Progenitor cell of endocrine pancreas (in vitro differentiated cells): ENCODE data around the gene SPINT2. TPM values are rescaled to one million over a fixed set of nuclear protein-coding genes. Genes with fewer than 3 reads are reported as not detected.

Experiments
- DNase-seq: peaks from one replicate; pipeline ENCODE4 v3.0.0; 2021; ENCODE audit warnings: low spot score; ENCODE audit not compliant: unreplicated experiment
- H3K27ac Mint-ChIP-seq: 2 replicates; pipeline ENCODE4 v1.8.0; 2021; ENCODE audit warnings: mild to moderate bottlenecking, moderate library complexity, mixed read lengths
- H3K27me3 Mint-ChIP-seq: 2 replicates; pipeline ENCODE4 v1.8.0; 2021; ENCODE audit warnings: mixed read lengths
- H3K36me3 Mint-ChIP-seq: 2 replicates; pipeline ENCODE4 v1.8.0; 2022; ENCODE audit warnings: mixed read lengths; ENCODE audit not compliant: insufficient read depth
- H3K4me1 Mint-ChIP-seq: 2 replicates; pipeline ENCODE4 v1.8.0; 2021; ENCODE audit warnings: low read depth, mixed read lengths
- H3K4me3 Mint-ChIP-seq: 2 replicates; pipeline ENCODE4 v1.8.0; 2021; ENCODE audit warnings: low read depth, mild to moderate bottlenecking, moderate library complexity, mixed read lengths
- H3K9me3 Mint-ChIP-seq: 2 replicates; pipeline ENCODE4 v1.8.0; 2021; ENCODE audit warnings: low read depth, mixed read lengths
- total RNA-seq: library from RNA; stranded (reverse); gene quantifications from 2 replicates; pipeline ENCODE4 v1.2.1, GENCODE V29; 2021
- TF ChIP-seq, protein P1 (sequence below): fragments of 200-600 bp; sonication (generic); IDR thresholded peaks from one replicate; pipeline ENCODE4 v1.5.0; 2021; ENCODE audit warnings: antibody characterized with exemption, mild to moderate bottlenecking; ENCODE audit not compliant: unreplicated experiment

Gene SPINT2
- total RNA-seq, 1 donor from 2014 or later: 519 TPM

DNA sequence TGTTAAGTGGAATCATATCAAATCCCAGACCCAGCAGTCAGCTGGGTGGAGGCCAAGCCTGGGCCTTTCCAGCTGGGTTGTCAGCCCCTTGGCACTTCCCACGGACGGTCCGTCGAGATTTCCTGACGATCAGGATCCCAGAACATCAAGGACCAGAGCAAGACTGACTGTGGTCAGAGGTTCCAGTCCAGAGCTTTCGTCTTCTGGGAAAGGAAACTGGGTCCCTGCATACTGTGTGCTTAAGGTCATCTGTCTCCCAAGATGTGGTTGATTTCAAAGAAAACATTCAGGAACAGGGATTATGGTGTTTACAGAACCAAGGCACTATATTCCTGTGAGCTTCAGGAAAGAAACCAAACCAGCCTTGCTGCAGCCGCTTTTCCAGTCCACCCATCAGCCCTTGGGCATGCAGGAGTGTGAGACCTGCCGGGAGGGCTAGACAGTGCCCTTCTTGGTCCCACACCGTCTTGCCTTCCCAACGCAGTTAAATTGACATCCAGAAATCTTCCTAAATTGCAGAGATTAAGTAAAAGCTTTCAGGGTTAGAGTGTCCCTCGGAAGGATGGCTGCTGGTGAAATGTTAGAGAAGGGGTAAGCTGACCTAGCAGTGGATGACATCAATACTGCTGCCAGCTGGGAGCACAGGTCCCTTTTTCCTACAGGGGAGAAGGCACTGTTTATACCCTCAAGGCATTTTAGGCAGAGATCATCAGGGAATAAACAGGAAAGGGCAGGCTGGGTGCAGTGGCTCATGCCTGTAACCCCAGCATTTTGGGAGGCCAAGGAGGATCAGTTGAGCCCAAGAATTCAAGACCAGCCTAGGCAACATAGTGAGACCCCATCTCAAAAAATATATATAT is 34.7 kb downstream of the SPINT2 start:
- Mint-ChIP-seq H3K4me3 (no peak overlapping the region), H3K27ac (no peak overlapping the region), H3K27me3 (no peaks in the 10 kb centered on the region), H3K4me1 (peaks cover 10% of the 10 kb centered on the region), H3K36me3 (no peaks in the 10 kb centered on the region), H3K9me3 (no peaks in the 10 kb centered on the region)
- TF ChIP-seq, protein P1, sequence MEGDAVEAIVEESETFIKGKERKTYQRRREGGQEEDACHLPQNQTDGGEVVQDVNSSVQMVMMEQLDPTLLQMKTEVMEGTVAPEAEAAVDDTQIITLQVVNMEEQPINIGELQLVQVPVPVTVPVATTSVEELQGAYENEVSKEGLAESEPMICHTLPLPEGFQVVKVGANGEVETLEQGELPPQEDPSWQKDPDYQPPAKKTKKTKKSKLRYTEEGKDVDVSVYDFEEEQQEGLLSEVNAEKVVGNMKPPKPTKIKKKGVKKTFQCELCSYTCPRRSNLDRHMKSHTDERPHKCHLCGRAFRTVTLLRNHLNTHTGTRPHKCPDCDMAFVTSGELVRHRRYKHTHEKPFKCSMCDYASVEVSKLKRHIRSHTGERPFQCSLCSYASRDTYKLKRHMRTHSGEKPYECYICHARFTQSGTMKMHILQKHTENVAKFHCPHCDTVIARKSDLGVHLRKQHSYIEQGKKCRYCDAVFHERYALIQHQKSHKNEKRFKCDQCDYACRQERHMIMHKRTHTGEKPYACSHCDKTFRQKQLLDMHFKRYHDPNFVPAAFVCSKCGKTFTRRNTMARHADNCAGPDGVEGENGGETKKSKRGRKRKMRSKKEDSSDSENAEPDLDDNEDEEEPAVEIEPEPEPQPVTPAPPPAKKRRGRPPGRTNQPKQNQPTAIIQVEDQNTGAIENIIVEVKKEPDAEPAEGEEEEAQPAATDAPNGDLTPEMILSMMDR: no peak
- no peak for DNase-seq

DNA sequence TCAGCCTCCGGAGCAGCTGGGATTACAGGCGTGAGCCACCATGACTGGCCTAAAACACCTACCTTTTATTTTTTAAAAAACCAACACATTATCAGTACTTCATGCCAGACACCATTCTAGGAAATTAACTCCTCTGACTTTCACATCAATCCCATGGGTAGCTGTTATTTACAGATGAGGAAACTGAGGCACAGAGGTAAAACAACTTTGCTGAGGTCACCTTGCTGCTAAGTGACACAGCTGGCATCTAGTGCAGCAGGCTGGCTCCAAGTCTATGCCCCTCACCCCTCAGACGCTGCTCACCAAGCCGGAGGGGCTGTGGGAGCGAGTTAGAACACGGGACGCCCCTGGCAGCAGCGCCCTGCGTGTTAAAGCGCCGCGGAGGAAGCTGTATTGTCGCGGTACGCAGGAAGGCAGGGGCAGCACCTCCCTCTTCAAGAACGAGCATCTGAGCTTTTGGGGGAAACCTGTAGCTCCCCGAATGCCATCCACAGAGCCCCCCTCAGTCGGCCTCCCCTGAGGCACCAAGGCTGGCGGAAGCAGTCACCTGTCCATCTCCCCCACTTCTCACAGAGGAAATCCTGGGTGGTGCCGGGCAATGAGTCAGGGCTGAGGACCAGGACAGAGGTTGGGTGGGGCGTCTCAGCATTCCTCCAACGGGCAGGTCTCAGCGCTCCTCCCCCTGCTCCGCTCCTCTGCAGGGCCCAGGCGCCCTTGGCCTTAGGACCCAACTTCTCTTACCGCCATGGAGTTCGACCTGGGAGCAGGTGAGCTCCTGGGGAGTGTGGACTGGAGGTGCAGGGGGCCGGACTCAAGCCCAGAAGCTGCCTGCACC is 39.4 kb downstream of the SPINT2 start, which contains the start of gene C19orf33:
TSS of gene C19orf33 (plus strand) at position 735 of the 835 bp plus-strand sequence. CDS start at position 746, 11 bp downstream.
- no peak for DNase-seq
- Mint-ChIP-seq H3K4me1 (peaks cover 12% of the 10 kb centered on the region), H3K36me3 (no peaks in the 10 kb centered on the region), H3K27me3 (no peaks in the 10 kb centered on the region), H3K27ac (peak within 1 kb of the TSS; percentile 85), H3K4me3 (peak within 1 kb of the TSS; percentile 38), H3K9me3 (no peaks in the 10 kb centered on the region)
- TF ChIP-seq, protein P1: no peak

DNA sequence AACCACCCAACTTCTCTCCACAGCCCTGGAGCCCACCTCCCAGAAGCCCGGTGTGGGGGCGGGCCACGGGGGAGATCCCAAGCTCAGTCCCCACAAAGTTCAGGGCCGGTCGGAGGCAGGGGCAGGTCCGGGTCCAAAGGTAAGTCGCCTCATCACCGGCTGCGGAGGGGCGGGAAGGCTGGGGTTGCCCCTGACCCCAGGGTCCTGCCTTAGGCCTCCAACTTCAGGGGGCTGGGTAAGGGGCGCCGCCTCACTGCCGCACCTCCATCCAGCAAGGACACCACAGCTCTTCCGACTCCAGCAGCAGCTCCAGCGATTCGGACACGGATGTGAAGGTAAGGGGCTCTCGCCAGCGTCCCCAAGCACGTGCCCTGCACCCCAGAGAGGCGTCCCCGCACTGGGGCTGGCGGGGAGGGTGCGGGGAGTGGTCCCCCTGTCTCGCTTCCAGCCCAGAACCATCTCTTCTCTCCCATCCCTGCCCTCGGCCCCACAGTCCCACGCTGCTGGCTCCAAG is 40.0 kb downstream of the SPINT2 start:
- Mint-ChIP-seq H3K9me3 (no peaks in the 10 kb centered on the region), H3K27me3 (no peaks in the 10 kb centered on the region), H3K4me3 (peak overlapping the region; percentile 38), H3K27ac (peak overlapping the region; percentile 37), H3K36me3 (no peaks in the 10 kb centered on the region), H3K4me1 (peaks cover 11% of the 10 kb centered on the region)
- TF ChIP-seq, protein P1: no peak
- no peak for DNase-seq

DNA sequence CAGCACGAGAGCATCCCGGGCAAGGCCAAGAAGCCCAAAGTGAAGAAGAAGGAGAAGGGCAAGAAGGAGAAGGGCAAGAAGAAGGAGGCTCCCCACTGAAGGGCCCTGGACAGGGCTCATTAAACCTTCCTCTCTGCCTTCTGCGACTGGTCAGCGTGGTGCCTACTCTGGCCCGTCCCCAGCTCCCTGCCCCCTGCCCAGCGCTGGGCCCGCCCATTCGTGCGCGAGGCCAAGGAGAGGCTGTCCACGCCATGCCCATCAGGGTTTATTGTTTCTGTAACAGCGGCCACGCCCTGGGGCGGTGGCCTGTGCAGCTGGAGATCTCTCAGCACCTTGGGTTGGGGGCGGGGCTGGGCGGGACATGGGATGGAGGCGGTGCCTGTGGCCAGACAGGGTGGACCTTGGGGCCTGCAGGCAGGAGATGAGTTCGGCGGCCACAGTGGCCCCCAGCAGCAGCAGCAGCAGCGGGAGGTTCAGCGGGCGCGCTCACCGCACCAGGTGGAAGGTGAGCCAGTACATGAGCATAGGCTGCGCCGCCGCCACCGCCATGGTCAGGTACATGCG is 40.6 kb downstream of the SPINT2 start:
- no peaks in the 10 kb centered on the region for H3K36me3 Mint-ChIP-seq
- peak overlapping the region; percentile 85 for H3K27ac Mint-ChIP-seq
- TF ChIP-seq, protein P1: no peak
- peak overlapping the region; percentile 38 for H3K4me3 Mint-ChIP-seq
- peaks cover 11% of the 10 kb centered on the region for H3K4me1 Mint-ChIP-seq
- no peaks in the 10 kb centered on the region for H3K27me3 Mint-ChIP-seq
- H3K9me3 Mint-ChIP-seq: no peaks in the 10 kb centered on the region
- peak; percentile 55 for DNase-seq

DNA sequence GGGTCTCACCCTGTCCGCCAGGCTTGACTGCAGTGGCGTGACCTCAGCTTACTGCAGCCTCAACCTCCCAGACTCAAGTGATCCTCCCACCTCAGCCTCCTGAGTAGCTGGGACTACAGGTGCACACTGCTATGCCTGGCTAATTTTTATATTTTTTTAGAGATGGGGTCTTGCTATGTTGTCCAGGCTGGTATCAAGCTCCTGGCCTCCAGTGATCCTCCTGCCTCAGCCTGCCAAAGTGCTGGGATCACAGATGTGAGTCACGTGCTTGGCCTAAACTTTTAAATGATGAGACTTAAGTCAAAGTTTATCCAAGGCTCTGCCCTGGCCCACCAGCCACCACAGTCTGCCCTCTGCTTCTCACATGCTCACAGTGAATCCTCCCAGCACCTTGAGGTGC is 41.9 kb downstream of the SPINT2 start:
- H3K36me3 Mint-ChIP-seq: no peaks in the 10 kb centered on the region
- peaks cover 4% of the 10 kb centered on the region for H3K4me1 Mint-ChIP-seq

More for the DNA sequence above, 41.9 kb downstream of the SPINT2 start:
- TF ChIP-seq, protein P1: no peak
- H3K27ac Mint-ChIP-seq: no peak overlapping the region
- H3K27me3 Mint-ChIP-seq: no peaks in the 10 kb centered on the region
- DNase-seq: no peak
- no peaks in the 10 kb centered on the region for H3K9me3 Mint-ChIP-seq
- H3K4me3 Mint-ChIP-seq: no peak overlapping the region
